Transverse colon (tissue), 4 donors: ENCODE results near the gene PIGW. TPM values are rescaled to one million over a fixed set of nuclear protein-coding genes. Genes with fewer than 3 reads are reported as not detected.

Experiments
- DNase-seq: peaks from one replicate; pipeline ENCODE4 v3.0.0-alpha.2; 2019
- H3K27ac ChIP-seq, 4 donors: fragments of 200-600 bp; sonication (generic); 2 replicates each; pipeline ENCODE4 v1.5.1; 2016 to 2018; ENCODE audit warnings: inconsistent platforms in 4 of 4
- H3K27me3 ChIP-seq: fragments of 200-600 bp; sonication (generic); 2 replicates; pipeline ENCODE4 v1.5.1; 2017; ENCODE audit warnings: inconsistent platforms
- H3K36me3 ChIP-seq, 4 donors: fragments of 200-600 bp; sonication (generic); 2 replicates each; pipeline ENCODE4 v1.5.1; 2017 to 2019; ENCODE audit warnings: inconsistent platforms in 4 of 4
- H3K4me1 ChIP-seq, 4 donors: fragments of 200-600 bp; sonication (generic); 2 replicates each; pipeline ENCODE4 v1.5.1; 2017 to 2020; ENCODE audit warnings: inconsistent platforms in 4 of 4
- H3K4me3 ChIP-seq, 4 donors: fragments of 200-600 bp; sonication (generic); 1 replicate in 1 of 4; 2 replicates in 3 of 4; pipeline versions ENCODE4 v1.5.1 to v1.6.1; 2017 to 2019; ENCODE audit warnings: inconsistent platforms in 4 of 4
- H3K9me3 ChIP-seq, 2 donors: fragments of 200-600 bp; sonication (generic); 2 replicates each; pipeline ENCODE4 v1.5.1; 2017 to 2019; ENCODE audit warnings: inconsistent platforms in 2 of 2
- EP300 ChIP-seq: sonication (generic); formaldehyde crosslinking; IDR thresholded peaks from one replicate; pipeline ENCODE4 v1.6.1; 2017; ENCODE audit warnings: antibody characterized with exemption, low read depth
- POLR2A ChIP-seq: fragments of 450-650 bp; IDR thresholded peaks from one replicate; pipeline ENCODE4 v1.6.1; 2016; ENCODE audit warnings: antibody characterized with exemption, mild to moderate bottlenecking, moderate library complexity
- POLR2AphosphoS5 ChIP-seq, 3 donors: sonication (generic); formaldehyde crosslinking; IDR thresholded peaks; one replicate each; pipeline ENCODE4 v1.6.1; 2016; ENCODE audit warnings: antibody characterized with exemption in 3 of 3
- WGBS, 2 donors: methylation state at CpG; one replicate each; pipeline ENCODE4 v1.1.5; 2018; ENCODE audit warnings: low coverage in 1 of 2; 5-methylcytosine and 5-hydroxymethylcytosine counted together
- in situ Hi-C, 4 donors: fragments of 200-750 bp; cut with MboI; loops; one replicate each; pipeline versions ENCODE4 v1.15.0 to v1.15.1; 2017; ENCODE audit warnings: low sequenced_read_pairs in 3 of 4, low pct_ligation_motif_present in 1 of 4, low pct_unique_long_range_greater_than_20kb in 1 of 4
- intact Hi-C: fragments of 100-400 bp; cut with DNase I; formaldehyde crosslinking; loops from one replicate; pipeline ENCODE4 v1.15.1; 2023; ENCODE audit warnings: low total_unique reads
- total RNA-seq, 4 donors: library from RNA; depleted of rRNA; stranded (reverse); fragments of >200 nt; gene quantifications; one replicate each; pipeline ENCODE4 v1.1.0, GENCODE V29; 2016
- TF ChIP-seq, protein P1 (sequence below), 5 experiments: fragments of 200-600 bp in 3 of 5; fragments of 450-650 bp in 2 of 5; sonication (generic) in 3 of 5; IDR thresholded peaks; 1 replicate in 2 of 5; 2 replicates in 3 of 5; pipeline ENCODE4 v1.5.1; 2016 to 2017; ENCODE audit warnings: antibody characterized with exemption in 5 of 5, inconsistent platforms in 3 of 5, mild to moderate bottlenecking in 2 of 5, moderate library complexity in 1 of 5

PIGW gene
- total RNA-seq, 4 donors from 2014 or later, result 2.6 to 4.6 (median 4.4) TPM; not detected in 1

DNA sequence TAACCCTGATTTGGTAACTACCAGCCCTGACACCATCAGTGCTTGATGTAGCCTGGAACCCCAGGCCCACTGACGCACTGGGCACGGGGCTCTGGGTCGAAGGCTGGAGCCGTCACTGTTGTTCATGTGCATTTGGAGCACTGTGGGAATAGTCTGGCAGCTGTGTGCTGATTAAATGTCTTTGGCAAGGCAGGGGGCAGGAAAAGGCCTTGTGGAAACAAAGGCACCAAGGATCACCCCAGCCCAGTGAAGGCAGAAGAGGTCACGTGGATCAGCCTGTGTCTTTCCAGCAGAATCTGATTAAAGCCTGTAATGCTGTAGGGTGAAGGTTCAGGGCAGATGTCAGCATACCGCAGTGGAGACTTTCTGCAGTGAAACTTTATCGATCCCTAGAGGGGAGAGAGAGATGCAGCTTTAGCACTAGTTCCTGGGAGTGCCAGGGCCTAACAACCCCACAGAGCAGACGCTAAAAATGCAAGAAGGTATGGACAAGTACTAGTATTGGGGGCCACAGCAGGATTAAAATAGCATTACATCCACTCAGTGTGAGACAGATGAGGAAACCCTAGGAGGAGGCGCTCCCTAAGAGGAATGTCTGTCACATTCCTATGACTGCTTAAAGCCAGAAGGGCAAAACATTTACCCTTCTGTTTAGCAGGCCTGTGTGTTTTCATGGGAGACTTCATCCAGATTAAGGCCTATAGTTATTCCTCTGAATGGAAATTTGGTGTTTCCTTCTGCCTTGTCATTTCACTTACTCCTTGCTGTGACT, 38.6 kb upstream of the PIGW start:
- 91 to 94% methylated on average over 3 to 9 of the region's 9 CpGs for WGBS, 2 donors
- TF ChIP-seq POLR2A (no peak), EP300 (no peak), POLR2AphosphoS5 (IDR thresholded peaks at IDR 0.05) (no peak)
- TF ChIP-seq, protein P1, sequence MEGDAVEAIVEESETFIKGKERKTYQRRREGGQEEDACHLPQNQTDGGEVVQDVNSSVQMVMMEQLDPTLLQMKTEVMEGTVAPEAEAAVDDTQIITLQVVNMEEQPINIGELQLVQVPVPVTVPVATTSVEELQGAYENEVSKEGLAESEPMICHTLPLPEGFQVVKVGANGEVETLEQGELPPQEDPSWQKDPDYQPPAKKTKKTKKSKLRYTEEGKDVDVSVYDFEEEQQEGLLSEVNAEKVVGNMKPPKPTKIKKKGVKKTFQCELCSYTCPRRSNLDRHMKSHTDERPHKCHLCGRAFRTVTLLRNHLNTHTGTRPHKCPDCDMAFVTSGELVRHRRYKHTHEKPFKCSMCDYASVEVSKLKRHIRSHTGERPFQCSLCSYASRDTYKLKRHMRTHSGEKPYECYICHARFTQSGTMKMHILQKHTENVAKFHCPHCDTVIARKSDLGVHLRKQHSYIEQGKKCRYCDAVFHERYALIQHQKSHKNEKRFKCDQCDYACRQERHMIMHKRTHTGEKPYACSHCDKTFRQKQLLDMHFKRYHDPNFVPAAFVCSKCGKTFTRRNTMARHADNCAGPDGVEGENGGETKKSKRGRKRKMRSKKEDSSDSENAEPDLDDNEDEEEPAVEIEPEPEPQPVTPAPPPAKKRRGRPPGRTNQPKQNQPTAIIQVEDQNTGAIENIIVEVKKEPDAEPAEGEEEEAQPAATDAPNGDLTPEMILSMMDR (IDR thresholded peaks at IDR 0.05), result no peak
- intact Hi-C loops (no loop called here), in situ Hi-C loops (loop anchor here in 2 of 4 donors (25.0 kb wide), 1 partner anchor 534 kb away; no protein-coding TSS in a partner anchor)
- Histone ChIP-seq H3K27me3 (no peaks in the 10 kb centered on the region), H3K4me1 (no peaks in the 10 kb centered on the region), H3K4me3 (no peak overlapping the region), H3K27ac (no peak overlapping the region), H3K36me3 (peaks cover 0 to 52% (median 23%) of the 10 kb centered on the region in 4 donors), H3K9me3 (no peaks in the 10 kb centered on the region)
- no peak for DNase-seq

DNA sequence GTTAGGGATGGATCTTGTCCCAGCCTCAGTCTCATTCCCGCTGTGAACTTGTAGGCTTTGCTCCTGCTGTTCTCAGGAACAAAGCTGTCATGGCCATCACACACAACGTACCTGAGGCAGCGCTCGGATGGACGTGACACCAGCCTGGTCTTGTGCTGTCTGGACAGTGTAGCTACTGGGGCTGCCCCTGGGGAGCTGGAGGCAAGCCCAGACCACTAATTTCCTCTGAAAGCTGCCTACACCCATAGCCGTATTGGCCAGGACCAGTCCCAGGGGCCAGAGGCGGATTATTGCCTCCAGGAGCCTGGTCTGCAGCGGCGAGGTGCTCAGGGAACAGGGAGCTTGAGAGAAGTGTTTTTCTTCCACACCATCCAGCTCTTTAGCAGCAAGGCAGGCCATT, 36.6 kb upstream of the PIGW start:
- no peaks in the 10 kb centered on the region for H3K9me3 ChIP-seq
- in situ Hi-C loops, result loop anchor here in 2 of 4 donors (25.0 kb wide), 1 partner anchor 536 kb away; no protein-coding TSS in a partner anchor

DNA sequence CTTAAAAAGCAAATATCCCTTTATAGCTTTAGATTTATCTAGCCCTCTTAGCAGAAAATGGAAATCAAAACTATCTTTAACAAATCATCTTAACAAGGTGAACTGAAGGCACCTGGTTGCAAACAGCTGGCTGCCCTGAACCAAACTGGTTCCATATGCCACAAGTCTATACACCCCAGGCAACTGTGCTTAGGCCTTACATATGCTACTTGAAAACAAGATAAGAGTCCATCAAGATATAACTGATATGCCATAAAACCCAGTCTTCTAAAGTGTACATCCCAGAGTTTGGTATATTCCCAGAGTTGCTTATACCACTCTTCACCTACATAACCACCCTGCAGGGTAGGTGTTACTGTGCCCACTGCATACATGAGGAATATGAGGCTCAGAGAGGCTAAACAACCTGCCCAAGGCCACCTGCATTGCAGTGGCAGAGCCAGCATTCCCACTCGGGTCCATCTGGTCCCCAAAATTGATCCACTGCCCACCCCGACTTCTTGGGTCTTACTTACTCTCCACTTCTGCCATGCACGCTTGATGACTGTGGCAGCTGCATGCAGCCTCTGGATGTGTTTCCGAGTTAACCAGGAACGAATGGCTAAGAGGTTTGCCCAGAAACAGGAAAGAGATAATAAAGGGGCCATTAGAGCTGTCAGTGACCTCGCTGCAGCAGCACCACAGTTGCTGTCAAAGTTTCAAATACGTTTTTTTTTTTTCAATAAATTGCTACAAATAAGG, 36.1 kb upstream of the PIGW start:
- peaks cover 0 to 34% (median 17%) of the 10 kb centered on the region in 4 donors for H3K36me3 ChIP-seq
- intact Hi-C loops, result no loop called here

More for the DNA sequence above, 36.6 kb upstream of the PIGW start:
- DNase-seq, result no peak
- peaks cover 0 to 36% (median 18%) of the 10 kb centered on the region in 4 donors for H3K36me3 ChIP-seq
- intact Hi-C loops, result no loop called here
- TF ChIP-seq POLR2AphosphoS5 (IDR thresholded peaks at IDR 0.05) (no peak), POLR2A (no peak), EP300 (no peak)
- TF ChIP-seq, protein P1 (IDR thresholded peaks at IDR 0.05), result no peak
- 90% methylated on average over 9 of the region's 9 CpGs; no CpG with 5 or more reads in 1 of the 2 donors for WGBS, 2 donors
- no peak overlapping the region for H3K4me3 ChIP-seq
- no peaks in the 10 kb centered on the region for H3K27me3 ChIP-seq
- H3K27ac ChIP-seq, result no peak overlapping the region
- no peaks in the 10 kb centered on the region for H3K4me1 ChIP-seq

More for the DNA sequence above, 36.1 kb upstream of the PIGW start:
- DNase-seq, result no peak
- in situ Hi-C loops, result loop anchor here in 2 of 4 donors (25.0 kb wide), 1 partner anchor 536 kb away; no protein-coding TSS in a partner anchor
- no peaks in the 10 kb centered on the region for H3K4me1 ChIP-seq
- 77 to 93% methylated on average over 4 to 7 of the region's 7 CpGs for WGBS, 2 donors
- H3K4me3 ChIP-seq, result no peak overlapping the region
- TF ChIP-seq, protein P1 (IDR thresholded peaks at IDR 0.05), result no peak
- TF ChIP-seq EP300, result no peak
- TF ChIP-seq POLR2A, result no peak
- TF ChIP-seq POLR2AphosphoS5 (IDR thresholded peaks at IDR 0.05), result no peak
- H3K9me3 ChIP-seq, result no peaks in the 10 kb centered on the region
- H3K27me3 ChIP-seq, result no peaks in the 10 kb centered on the region
- H3K27ac ChIP-seq, result no peak overlapping the region
